ENCODE data around the gene TKT. TPM values are rescaled to one million over a fixed set of nuclear protein-coding genes. Genes with fewer than 3 reads are reported as not detected.
A peak's percentile ranks its signal among the peaks of the same experiment; 100 is the strongest.

Gene TKT
- total RNA-seq, 1 donor from 2014 or later: 437 TPM

- TF ChIP-seq CTCF (IDR thresholded peaks at IDR 0.05): no peak
- H3K27me3 ChIP-seq (ENCODE audit: low read depth): no peaks in the 10 kb centered on the region
- H3K4me1 ChIP-seq: no peaks in the 10 kb centered on the region
- ATAC-seq (no peak), DNase-seq (no peak)
- no peaks in the 10 kb centered on the region for H3K9me3 ChIP-seq
- H3K36me3 ChIP-seq: peaks cover 75% of the 10 kb centered on the region
- H3K4me3 ChIP-seq: no peak overlapping the region
- intact Hi-C loops (cut with DNase I): no loop called here
- no peak overlapping the region for H3K27ac ChIP-seq
Measured at GRCh38 chr3:53225181-53225580, 30.6 kb downstream of the TKT start.

GRCh38 chr3:53224536-53224935 lies 31.3 kb downstream of the TKT start:
- no peaks in the 10 kb centered on the region for H3K9me3 ChIP-seq
- no peak for TF ChIP-seq CTCF (IDR thresholded peaks at IDR 0.05)
- H3K27me3 ChIP-seq (ENCODE audit: low read depth): no peaks in the 10 kb centered on the region
- no peak overlapping the region for H3K4me3 ChIP-seq
- intact Hi-C loops (cut with DNase I): no loop called here
- ATAC-seq (no peak), DNase-seq (no peak)
- no peak overlapping the region for H3K27ac ChIP-seq
- H3K36me3 ChIP-seq: peaks cover 68% of the 10 kb centered on the region
- no peaks in the 10 kb centered on the region for H3K4me1 ChIP-seq

- H3K27me3 ChIP-seq (ENCODE audit: low read depth): no peaks in the 10 kb centered on the region
- no peaks in the 10 kb centered on the region for H3K4me1 ChIP-seq
- TF ChIP-seq CTCF (IDR thresholded peaks at IDR 0.05): no peak
- no peak overlapping the region for H3K4me3 ChIP-seq
- H3K36me3 ChIP-seq: peaks cover 63% of the 10 kb centered on the region
- ATAC-seq (no peak), DNase-seq (peak; percentile 39)
- H3K9me3 ChIP-seq: no peaks in the 10 kb centered on the region
- intact Hi-C loops (cut with DNase I): no loop called here
- no peak overlapping the region for H3K27ac ChIP-seq
Measured at GRCh38 chr3:53224026-53224425, 31.8 kb downstream of the TKT start.

- H3K36me3 ChIP-seq: peaks cover 59% of the 10 kb centered on the region
- H3K9me3 ChIP-seq: no peaks in the 10 kb centered on the region
- intact Hi-C loops (cut with DNase I): no loop called here
- DNase-seq: no peak
- no peak overlapping the region for H3K27ac ChIP-seq
- no peak for ATAC-seq
- no peak overlapping the region for H3K4me3 ChIP-seq
- no peaks in the 10 kb centered on the region for H3K27me3 ChIP-seq (ENCODE audit: low read depth)
- H3K4me1 ChIP-seq: no peaks in the 10 kb centered on the region
- TF ChIP-seq CTCF (IDR thresholded peaks at IDR 0.05): no peak
Measured at GRCh38 chr3:53223541-53223966, 32.3 kb downstream of the TKT start.

GRCh38 chr3:53223025-53223424 lies 32.8 kb downstream of the TKT start:
- Histone ChIP-seq H3K36me3 (peaks cover 53% of the 10 kb centered on the region), H3K27ac (no peak overlapping the region), H3K4me3 (no peak overlapping the region), H3K4me1 (no peaks in the 10 kb centered on the region), H3K9me3 (no peaks in the 10 kb centered on the region), H3K27me3 (ENCODE audit: low read depth) (no peaks in the 10 kb centered on the region)
- TF ChIP-seq CTCF (IDR thresholded peaks at IDR 0.05): no peak
- intact Hi-C loops (cut with DNase I): no loop called here
- DNase-seq (no peak), ATAC-seq (no peak)

Data from lower lobe of right lung (tissue), 2 donors.